ENCODE results near the gene GRK5.

DNA sequence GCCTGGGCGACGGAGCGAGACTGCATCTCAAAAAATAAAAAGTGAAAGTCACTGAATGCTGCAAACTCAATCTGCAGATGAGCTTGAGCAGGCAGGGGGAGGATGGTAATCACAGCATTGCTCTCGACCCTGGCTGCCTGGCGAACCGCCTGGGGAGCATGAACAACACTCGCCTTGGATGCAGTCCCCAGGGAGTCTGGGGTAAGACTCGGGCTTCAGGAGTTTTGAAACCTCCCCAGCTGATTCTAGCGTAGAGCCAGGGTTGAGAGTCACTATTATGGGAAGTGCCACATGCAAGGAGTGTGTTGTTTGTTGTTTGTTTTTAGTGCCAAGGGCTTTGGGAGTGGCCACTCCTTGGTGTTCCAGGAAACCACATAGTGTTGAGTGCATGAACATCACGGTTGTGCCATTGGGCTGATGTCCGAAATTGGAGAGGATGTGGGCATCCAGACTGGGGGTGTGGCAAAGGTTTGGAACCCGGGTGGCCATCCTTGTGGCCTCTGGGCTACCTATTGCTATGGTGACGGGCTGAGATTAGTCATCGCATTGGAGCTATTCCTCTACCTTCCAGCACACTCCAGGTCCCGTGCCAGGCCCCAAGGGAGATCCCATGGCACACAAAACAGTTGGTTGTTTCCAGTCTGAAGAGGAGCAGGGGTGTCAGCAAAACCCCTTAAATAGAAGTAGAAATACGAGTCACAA is 242.5 kb downstream of the GRK5 start:
- TF ChIP-seq LCOR (CRISPR knock-in tag; IDR thresholded peaks at IDR 0.05) (no peak), CTCF (IDR thresholded peaks at IDR 0.05 in 2 of 3, conservative IDR thresholded peaks at IDR 0.05 in 1 of 3; ENCODE audit: insufficient read depth in 2 of 3, low read depth in 1 of 3, low read length in 3 of 3) (no peak), MBD2 (IDR thresholded peaks at IDR 0.05; ENCODE audit: borderline replicate concordance, low read depth) (no peak), POLR2AphosphoS5 (IDR thresholded peaks at IDR 0.05; ENCODE audit: control insufficient read depth, insufficient read depth, low read depth, low read length) (no peak), CHD4 (IDR thresholded peaks at IDR 0.05; ENCODE audit: insufficient read depth, insufficient replicate concordance, low read depth, low read length, poor library complexity, severe bottlenecking) (no peak), ZBTB49 (CRISPR knock-in tag; IDR thresholded peaks at IDR 0.05; ENCODE audit: borderline replicate concordance) (no peak), TAF1 (IDR thresholded peaks at IDR 0.05; ENCODE audit: control insufficient read depth, extremely low read depth, insufficient read depth, low read length, severe bottlenecking) (no peak), MAFF (IDR thresholded peaks at IDR 0.05; ENCODE audit: low read length) (no peak), GABPB2 (CRISPR knock-in tag; conservative IDR thresholded peaks at IDR 0.05) (no peak), MTA1 (IDR thresholded peaks at IDR 0.05; ENCODE audit: borderline replicate concordance) (no peak)
- TF ChIP-seq, protein P1, sequence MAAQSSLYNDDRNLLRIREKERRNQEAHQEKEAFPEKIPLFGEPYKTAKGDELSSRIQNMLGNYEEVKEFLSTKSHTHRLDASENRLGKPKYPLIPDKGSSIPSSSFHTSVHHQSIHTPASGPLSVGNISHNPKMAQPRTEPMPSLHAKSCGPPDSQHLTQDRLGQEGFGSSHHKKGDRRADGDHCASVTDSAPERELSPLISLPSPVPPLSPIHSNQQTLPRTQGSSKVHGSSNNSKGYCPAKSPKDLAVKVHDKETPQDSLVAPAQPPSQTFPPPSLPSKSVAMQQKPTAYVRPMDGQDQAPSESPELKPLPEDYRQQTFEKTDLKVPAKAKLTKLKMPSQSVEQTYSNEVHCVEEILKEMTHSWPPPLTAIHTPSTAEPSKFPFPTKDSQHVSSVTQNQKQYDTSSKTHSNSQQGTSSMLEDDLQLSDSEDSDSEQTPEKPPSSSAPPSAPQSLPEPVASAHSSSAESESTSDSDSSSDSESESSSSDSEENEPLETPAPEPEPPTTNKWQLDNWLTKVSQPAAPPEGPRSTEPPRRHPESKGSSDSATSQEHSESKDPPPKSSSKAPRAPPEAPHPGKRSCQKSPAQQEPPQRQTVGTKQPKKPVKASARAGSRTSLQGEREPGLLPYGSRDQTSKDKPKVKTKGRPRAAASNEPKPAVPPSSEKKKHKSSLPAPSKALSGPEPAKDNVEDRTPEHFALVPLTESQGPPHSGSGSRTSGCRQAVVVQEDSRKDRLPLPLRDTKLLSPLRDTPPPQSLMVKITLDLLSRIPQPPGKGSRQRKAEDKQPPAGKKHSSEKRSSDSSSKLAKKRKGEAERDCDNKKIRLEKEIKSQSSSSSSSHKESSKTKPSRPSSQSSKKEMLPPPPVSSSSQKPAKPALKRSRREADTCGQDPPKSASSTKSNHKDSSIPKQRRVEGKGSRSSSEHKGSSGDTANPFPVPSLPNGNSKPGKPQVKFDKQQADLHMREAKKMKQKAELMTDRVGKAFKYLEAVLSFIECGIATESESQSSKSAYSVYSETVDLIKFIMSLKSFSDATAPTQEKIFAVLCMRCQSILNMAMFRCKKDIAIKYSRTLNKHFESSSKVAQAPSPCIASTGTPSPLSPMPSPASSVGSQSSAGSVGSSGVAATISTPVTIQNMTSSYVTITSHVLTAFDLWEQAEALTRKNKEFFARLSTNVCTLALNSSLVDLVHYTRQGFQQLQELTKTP (IDR thresholded peaks at IDR 0.05; ENCODE audit: low read depth in 1 of 2, partially characterized antibody in 2 of 2), result no peak
- TF ChIP-seq, protein P2, sequence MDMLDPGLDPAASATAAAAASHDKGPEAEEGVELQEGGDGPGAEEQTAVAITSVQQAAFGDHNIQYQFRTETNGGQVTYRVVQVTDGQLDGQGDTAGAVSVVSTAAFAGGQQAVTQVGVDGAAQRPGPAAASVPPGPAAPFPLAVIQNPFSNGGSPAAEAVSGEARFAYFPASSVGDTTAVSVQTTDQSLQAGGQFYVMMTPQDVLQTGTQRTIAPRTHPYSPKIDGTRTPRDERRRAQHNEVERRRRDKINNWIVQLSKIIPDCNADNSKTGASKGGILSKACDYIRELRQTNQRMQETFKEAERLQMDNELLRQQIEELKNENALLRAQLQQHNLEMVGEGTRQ (CRISPR knock-in tag; IDR thresholded peaks at IDR 0.05), result no peak
- TF ChIP-seq, protein P3, sequence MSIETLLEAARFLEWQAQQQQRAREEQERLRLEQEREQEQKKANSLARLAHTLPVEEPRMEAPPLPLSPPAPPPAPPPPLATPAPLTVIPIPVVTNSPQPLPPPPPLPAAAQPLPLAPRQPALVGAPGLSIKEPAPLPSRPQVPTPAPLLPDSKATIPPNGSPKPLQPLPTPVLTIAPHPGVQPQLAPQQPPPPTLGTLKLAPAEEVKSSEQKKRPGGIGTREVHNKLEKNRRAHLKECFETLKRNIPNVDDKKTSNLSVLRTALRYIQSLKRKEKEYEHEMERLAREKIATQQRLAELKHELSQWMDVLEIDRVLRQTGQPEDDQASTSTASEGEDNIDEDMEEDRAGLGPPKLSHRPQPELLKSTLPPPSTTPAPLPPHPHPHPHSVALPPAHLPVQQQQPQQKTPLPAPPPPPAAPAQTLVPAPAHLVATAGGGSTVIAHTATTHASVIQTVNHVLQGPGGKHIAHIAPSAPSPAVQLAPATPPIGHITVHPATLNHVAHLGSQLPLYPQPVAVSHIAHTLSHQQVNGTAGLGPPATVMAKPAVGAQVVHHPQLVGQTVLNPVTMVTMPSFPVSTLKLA (conservative IDR thresholded peaks at IDR 0.05), result no peak

Data from K562 (cell line).